Heart left ventricle (tissue), 13 donors: ENCODE measurements around the gene MIA2.

Source experiments
- CTCF ChIP-seq, 12 donors: fragments of 200-600 bp; sonication (generic) in 4 of 12; IDR thresholded peaks; one replicate each; pipeline versions ENCODE4 v1.5.0 to v1.8.0; 2018 to 2022; ENCODE audit warnings: antibody characterized with exemption in 12 of 12, mild to moderate bottlenecking in 5 of 12
- POLR2A ChIP-seq, 2 donors: fragments of 450-650 bp; IDR thresholded peaks; one replicate each; pipeline ENCODE4 v1.6.1; 2017; ENCODE audit warnings: antibody characterized with exemption in 2 of 2, mild to moderate bottlenecking in 2 of 2, moderate library complexity in 2 of 2
- donor health status: ischemic (EF 13 %, LVEDD 7.1; RV severe dilation, severe dysfunction).
- donor health status: DM: no; HTN: yes; CAD: no.
- donor health status: DM: no; HTN: no; CAD: no.
- donor health status: ischemic (EF 25% LVEDD 6.9; RV normal size, moderate dysfunction).
- donor health status: ischemic (EF 25% LVEDD 5.7; RV mildly dilated, moderate dysfunction).
- donor health status: ischemic (EF 35%, LVEDD 5.7; RV mildly dilated, moderate dysfunction).
- donor health status: nonischemic (EF 11% LVEDD 7.7; RV severe dilation, severe dysfunction).
- donor health status: DM: yes; HTN: yes; CAD: no.
- donor health status: PGD.
- donor health status: ischemic (EF 29% LVEDD 5.4; RV normal size, mild dysfunction).
- donor health status: nonischemic (EF 23%, LVEDD 6.1; RV moderate dilation, normal function).

DNA sequence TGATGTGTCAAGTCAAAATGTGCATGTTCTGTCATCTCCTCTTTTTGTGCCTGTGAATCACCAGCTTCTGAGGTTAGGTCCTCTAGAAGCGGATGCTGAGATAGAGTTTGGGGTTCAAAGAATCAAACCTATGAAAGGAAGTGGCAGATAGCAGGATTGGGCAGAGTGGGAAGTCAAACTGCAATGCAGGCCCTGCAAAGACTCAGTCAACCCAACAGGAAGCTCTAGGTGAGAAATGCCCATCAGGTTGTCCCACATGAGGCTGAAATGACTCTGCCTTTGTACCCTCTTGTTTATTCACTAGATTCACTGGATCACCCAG lies 4.5 kb upstream of the MIA2 start:
- TF ChIP-seq POLR2A (IDR thresholded peaks at IDR 0.05) (no peak), CTCF (IDR thresholded peaks at IDR 0.05) (no peak)
